K562 (cell line): ENCODE data around the gene SPATS2L. TPM values are rescaled to one million over a fixed set of nuclear protein-coding genes. Genes with fewer than 3 reads are reported as not detected.

Source experiments
- ARID2 ChIP-seq: fragments of 450-650 bp; IDR thresholded peaks from 2 replicates; pipeline ENCODE4 v1.6.1; 2017; ENCODE audit warnings: antibody characterized with exemption, mild to moderate bottlenecking
- CREBBP ChIP-seq: IDR thresholded peaks from one replicate; pipeline ENCODE4 v1.6.1; 2012; ENCODE audit warnings: low read depth, mild to moderate bottlenecking, control low read depth, inconsistent platforms, low read length
- EGR1 ChIP-seq: fragments of 450-650 bp; conservative IDR thresholded peaks from 2 replicates; pipeline ENCODE4 v1.6.1; 2017; ENCODE audit warnings: mild to moderate bottlenecking
- ESRRB ChIP-seq: fragments of 250-450 bp; sonication (Bioruptor Pico); IDR thresholded peaks from 2 replicates; pipeline ENCODE4 v1.5.0; 2020; ENCODE audit warnings: mild to moderate bottlenecking, moderate library complexity, borderline replicate concordance
- JUNB ChIP-seq: fragments of 450-650 bp; formaldehyde crosslinking; conservative IDR thresholded peaks from 2 replicates; pipeline ENCODE4 v1.4.0; 2020; ENCODE audit warnings: mild to moderate bottlenecking
- MAFG ChIP-seq: fragments of 450-650 bp; conservative IDR thresholded peaks from 2 replicates; pipeline ENCODE4 v1.6.1; 2016; ENCODE audit warnings: missing genetic modification characterization, missing compliant biosample characterization
- NFRKB ChIP-seq: fragments of 450-650 bp; IDR thresholded peaks from 2 replicates; pipeline ENCODE4 v1.6.1; 2016; ENCODE audit warnings: low read depth
- PURB ChIP-seq: sonication (generic); formaldehyde crosslinking; IDR thresholded peaks from 2 replicates; pipeline ENCODE4 v1.9.0; 2021; ENCODE audit warnings: low read depth, mild to moderate bottlenecking, missing genetic modification reagents
- RB1 ChIP-seq: fragments of 450-650 bp; IDR thresholded peaks from 2 replicates; pipeline ENCODE4 v1.6.1; 2017; ENCODE audit warnings: low read depth, mild to moderate bottlenecking
- RBM39 ChIP-seq: fragments of 200-400 bp; formaldehyde crosslinking; optimal IDR thresholded peaks from 2 replicates; pipeline ENCODE3; 2018; ENCODE audit warnings: low read depth, low read length
- SMARCC2 ChIP-seq: fragments of 450-650 bp; IDR thresholded peaks from 2 replicates; pipeline ENCODE4 v1.6.1; 2017; ENCODE audit warnings: antibody characterized with exemption, moderate library complexity, mild to moderate bottlenecking, low read depth
- SMARCE1 ChIP-seq: fragments of 450-650 bp; IDR thresholded peaks from 2 replicates; pipeline ENCODE4 v1.7.1; 2016; ENCODE audit warnings: mild to moderate bottlenecking
- SRF ChIP-seq, 2 experiments: fragments of 250-450, 450-650 bp in 1 of 2; sonication (Bioruptor Pico) in 1 of 2; sonication (generic) in 1 of 2; formaldehyde crosslinking; IDR thresholded peaks; 2 replicates each; pipeline versions ENCODE4 v1.5.0 to v1.5.1; 2020 to 2022; ENCODE audit warnings: mild to moderate bottlenecking in 1 of 2, missing genetic modification reagents in 1 of 2
- YBX1 ChIP-seq: fragments of 450-650 bp; IDR thresholded peaks from 2 replicates; pipeline ENCODE4 v1.7.1; 2016; ENCODE audit warnings: mild to moderate bottlenecking
- ZFP30 ChIP-seq: fragments of 250-450 bp; sonication (Bioruptor Pico); IDR thresholded peaks from 2 replicates; pipeline ENCODE4 v1.8.0; 2022; ENCODE audit warnings: moderate library complexity, mild to moderate bottlenecking, inconsistent platforms, borderline replicate concordance
- ZNF3 ChIP-seq: fragments of 250-450 bp; sonication (Bioruptor Pico); IDR thresholded peaks from 2 replicates; pipeline ENCODE4 v1.5.0; 2021; ENCODE audit warnings: mild to moderate bottlenecking, moderate library complexity
- polyA plus RNA-seq, 8 experiments: library from polyadenylated mRNA; depleted of rRNA in 4 of 8; stranded (reverse) in 5 of 8; unstranded in 3 of 8; fragments of >200 nt; fragmentation: Nextera tagmentation in 2 of 8; fragmentation: Illumina TruSeq in 1 of 8; extraction: Ambion mirVana in 2 of 8; extraction: Trizol in 1 of 8; gene quantifications; 2 replicates each; pipeline versions ENCODE4 v1.2.1 to v1.2.3, GENCODE V29; 2011 to 2014; ENCODE audit warnings: inconsistent platforms in 1 of 8, missing spikeins in 1 of 8
- total RNA-seq, 7 experiments: library from RNA; depleted of rRNA in 6 of 7; stranded (reverse); fragments of >200 nt in 6 of 7; fragmentation: Illumina TruSeq in 2 of 7; extraction: Trizol in 2 of 7; gene quantifications; 2 replicates each; pipeline versions ENCODE4 v1.2.1 to v1.2.3, GENCODE V29; 2011 to 2021; ENCODE audit warnings: low replicate concordance in 1 of 7
- TF ChIP-seq, protein P1 (sequence below): fragments of 450-650 bp; formaldehyde crosslinking; IDR thresholded peaks from 2 replicates; pipeline ENCODE4 v1.4.0; 2020; ENCODE audit warnings: mild to moderate bottlenecking
- TF ChIP-seq, protein P2 (sequence below): sonication (generic); formaldehyde crosslinking; IDR thresholded peaks from 2 replicates; pipeline ENCODE4 v1.9.0; 2022; ENCODE audit warnings: mild to moderate bottlenecking, missing genetic modification reagents
- TF ChIP-seq, protein P3 (sequence below): sonication (generic); formaldehyde crosslinking; IDR thresholded peaks from 2 replicates; pipeline ENCODE4 v1.9.0; 2022; ENCODE audit warnings: mild to moderate bottlenecking, missing genetic modification reagents

SPATS2L gene
- total and polyA plus RNA-seq, 9 of the 15 experiments (the other 6 are each of a cell fraction or from before 2014, with no cell fraction given) = 11.3 to 41.5 (median 24.9) TPM

DNA sequence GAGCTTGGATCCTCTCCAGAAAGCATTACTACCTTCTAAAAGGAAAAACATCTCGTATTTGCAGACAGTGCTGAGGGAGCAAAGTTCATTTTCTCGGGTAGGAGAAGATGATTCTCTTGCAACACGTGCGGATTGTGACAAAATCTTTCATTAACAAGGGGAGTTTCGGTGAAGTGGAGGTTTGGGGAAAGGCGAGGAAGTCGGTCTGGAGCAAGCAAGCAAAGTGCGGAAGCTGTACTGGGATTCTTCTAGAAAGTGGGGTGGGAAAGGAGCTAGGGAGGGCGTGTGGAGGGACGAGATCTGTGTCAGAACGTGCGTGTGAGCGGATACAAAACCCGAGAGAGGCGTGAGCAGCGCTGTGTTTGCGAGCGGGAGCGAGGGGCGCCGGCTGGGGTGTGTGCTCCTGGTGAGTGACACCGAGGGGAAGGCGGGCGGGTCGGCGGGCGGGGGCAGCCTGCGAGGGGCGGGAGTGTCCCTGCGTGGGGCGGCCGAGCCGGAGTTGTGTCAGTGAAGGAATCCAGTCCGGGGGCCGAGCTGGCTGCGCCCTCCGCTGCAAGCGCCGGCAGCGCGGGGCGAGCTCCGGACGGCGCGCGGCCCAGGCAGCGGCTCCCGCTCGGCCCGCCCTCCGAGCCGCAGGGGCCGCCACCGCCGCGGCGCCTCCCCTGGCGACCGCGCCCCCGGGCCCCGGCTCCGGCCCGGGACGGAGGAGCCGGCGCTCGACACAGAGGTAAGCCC, at the start of gene SPATS2L (continued):
- TF ChIP-seq, protein P1, sequence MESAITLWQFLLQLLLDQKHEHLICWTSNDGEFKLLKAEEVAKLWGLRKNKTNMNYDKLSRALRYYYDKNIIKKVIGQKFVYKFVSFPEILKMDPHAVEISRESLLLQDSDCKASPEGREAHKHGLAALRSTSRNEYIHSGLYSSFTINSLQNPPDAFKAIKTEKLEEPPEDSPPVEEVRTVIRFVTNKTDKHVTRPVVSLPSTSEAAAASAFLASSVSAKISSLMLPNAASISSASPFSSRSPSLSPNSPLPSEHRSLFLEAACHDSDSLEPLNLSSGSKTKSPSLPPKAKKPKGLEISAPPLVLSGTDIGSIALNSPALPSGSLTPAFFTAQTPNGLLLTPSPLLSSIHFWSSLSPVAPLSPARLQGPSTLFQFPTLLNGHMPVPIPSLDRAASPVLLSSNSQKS (CRISPR knock-in tag) = no peak
- TF ChIP-seq SMARCC2 (no peak), ZFP30 (CRISPR knock-in tag) (no peak), SMARCE1 (no peak), RBM39 (no peak), RB1 (peak; percentile 23; the same call in 1 of the 2 replicates), PURB (CRISPR knock-in tag) (no peak), ZNF3 (CRISPR knock-in tag) (no peak), SRF (CRISPR knock-in tag; IDR thresholded peaks at IDR 0.05) (no peak), JUNB (CRISPR knock-in tag) (no peak), YBX1 (no peak), ARID2 (no peak), MAFG (tag) (no peak), EGR1 (no peak), CREBBP (no peak), ESRRB (no peak), NFRKB (no peak)
- TF ChIP-seq, protein P2, sequence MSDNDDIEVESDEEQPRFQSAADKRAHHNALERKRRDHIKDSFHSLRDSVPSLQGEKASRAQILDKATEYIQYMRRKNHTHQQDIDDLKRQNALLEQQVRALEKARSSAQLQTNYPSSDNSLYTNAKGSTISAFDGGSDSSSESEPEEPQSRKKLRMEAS = peak; percentile 54
- TF ChIP-seq, protein P3, sequence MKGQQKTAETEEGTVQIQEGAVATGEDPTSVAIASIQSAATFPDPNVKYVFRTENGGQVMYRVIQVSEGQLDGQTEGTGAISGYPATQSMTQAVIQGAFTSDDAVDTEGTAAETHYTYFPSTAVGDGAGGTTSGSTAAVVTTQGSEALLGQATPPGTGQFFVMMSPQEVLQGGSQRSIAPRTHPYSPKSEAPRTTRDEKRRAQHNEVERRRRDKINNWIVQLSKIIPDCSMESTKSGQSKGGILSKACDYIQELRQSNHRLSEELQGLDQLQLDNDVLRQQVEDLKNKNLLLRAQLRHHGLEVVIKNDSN (CRISPR knock-in tag) = no peak
